ENCODE data around the gene RACGAP1. TPM values are rescaled to one million over a fixed set of nuclear protein-coding genes. Genes with fewer than 3 reads are reported as not detected.

Gene RACGAP1
- total RNA-seq, 2 experiments from 2014 or later: 113 to 117 TPM

GRCh38 chr12:49961111-49961922, 64.0 kb downstream of the RACGAP1 start, which contains the start of gene AQP5:
Gene AQP5 (plus strand): TSS chr12:49961872. CDS start chr12:49962018, 146 bp downstream.
- Mint-ChIP-seq H3K4me3 (peak within 1 kb of the TSS; percentile 19), H3K27ac (no peak within 1 kb of the TSS), H3K9me3 (no peaks in the 10 kb centered on the region), H3K27me3 (peaks cover 62% of the 10 kb centered on the region), H3K4me1 (ENCODE audit: low read depth) (peaks cover 6% of the 10 kb centered on the region), H3K36me3 (ENCODE audit: low read depth) (no peaks in the 10 kb centered on the region)
- POLR2A ChIA-PET: no interaction called here
- peak; percentile 25 for ATAC-seq
- CTCF ChIA-PET: interaction anchor here (0.9 to 9.6 kb wide), 2 partner anchors 14 to 110 kb away, joined by 3 to 128 read pairs; partner anchors contain the start of gene AQP2
- no peak for TF ChIP-seq CTCF (IDR thresholded peaks at IDR 0.05)
- intact Hi-C loops (cut with micrococcal nuclease): no loop called here
- DNase-seq: no peak

GRCh38 chr12:49960474-49961110, 64.7 kb downstream of the RACGAP1 start:
- Mint-ChIP-seq H3K9me3 (no peaks in the 10 kb centered on the region), H3K4me3 (peak overlapping the region; percentile 19), H3K27ac (no peak overlapping the region), H3K36me3 (ENCODE audit: low read depth) (no peaks in the 10 kb centered on the region), H3K4me1 (ENCODE audit: low read depth) (peaks cover 6% of the 10 kb centered on the region), H3K27me3 (peaks cover 64% of the 10 kb centered on the region)
- intact Hi-C loops (cut with micrococcal nuclease): no loop called here
- no peak for TF ChIP-seq CTCF (IDR thresholded peaks at IDR 0.05)
- no peak for ATAC-seq
- POLR2A ChIA-PET: no interaction called here
- no peak for DNase-seq
- CTCF ChIA-PET: interaction anchor here (0.6 to 9.6 kb wide), 5 partner anchors 7 to 110 kb away, joined by 3 to 128 read pairs (median 27); partner anchors contain the start of gene AQP2

GRCh38 chr12:49959685-49960473, 65.4 kb downstream of the RACGAP1 start:
- no peak for DNase-seq
- ATAC-seq: no peak
- ChIA-PET CTCF (interaction anchor here (0.6 to 3.8 kb wide), 7 partner anchors 8 to 111 kb away, joined by 3 to 30 read pairs (median 3); no protein-coding TSS in a partner anchor), POLR2A (interaction anchor here (1.0 to 1.5 kb wide), 3 partner anchors 7 to 96 kb away, joined by 3 to 4 read pairs (median 3); no protein-coding TSS in a partner anchor)
- Mint-ChIP-seq H3K27ac (no peak overlapping the region), H3K36me3 (ENCODE audit: low read depth) (no peaks in the 10 kb centered on the region), H3K9me3 (no peaks in the 10 kb centered on the region), H3K4me3 (no peak overlapping the region), H3K4me1 (ENCODE audit: low read depth) (peaks cover 6% of the 10 kb centered on the region), H3K27me3 (peaks cover 66% of the 10 kb centered on the region)
- intact Hi-C loops (cut with micrococcal nuclease): no loop called here
- no peak for TF ChIP-seq CTCF (IDR thresholded peaks at IDR 0.05)

GRCh38 chr12:49957570-49957967, 67.7 kb downstream of the RACGAP1 start:
- no peak overlapping the region for H3K27ac Mint-ChIP-seq

More at GRCh38 chr12:49957570-49957967, 67.7 kb downstream of the RACGAP1 start:
- no peak for TF ChIP-seq CTCF (IDR thresholded peaks at IDR 0.05)
- ChIA-PET CTCF (interaction anchor here (3.3 to 3.8 kb wide), 2 partner anchors 10 to 12 kb away, joined by 27 to 30 read pairs; no protein-coding TSS in a partner anchor), POLR2A (interaction anchor here (1.1 kb wide), 1 partner anchor 9 kb away, joined by 3 read pairs; no protein-coding TSS in a partner anchor)
- DNase-seq (no peak), ATAC-seq (no peak)
- no peaks in the 10 kb centered on the region for H3K36me3 Mint-ChIP-seq (ENCODE audit: low read depth)
- H3K9me3 Mint-ChIP-seq: no peaks in the 10 kb centered on the region
- peaks cover 6% of the 10 kb centered on the region for H3K4me1 Mint-ChIP-seq (ENCODE audit: low read depth)
- H3K27me3 Mint-ChIP-seq: peaks cover 67% of the 10 kb centered on the region
- no peak overlapping the region for H3K4me3 Mint-ChIP-seq
- intact Hi-C loops (cut with micrococcal nuclease): no loop called here

Measured in activated CD8-positive, alpha-beta T cell treated with anti-CD3 and anti-CD28 coated beads for 36 hours (primary cell).